ENCODE data around the gene NUDT2.
"Not testable (repeated sequence)": the region's sequence is repeated elsewhere in the genome, so short reads cannot be mapped to it uniquely, and the experiment has no call there.

Gene NUDT2

DNA sequence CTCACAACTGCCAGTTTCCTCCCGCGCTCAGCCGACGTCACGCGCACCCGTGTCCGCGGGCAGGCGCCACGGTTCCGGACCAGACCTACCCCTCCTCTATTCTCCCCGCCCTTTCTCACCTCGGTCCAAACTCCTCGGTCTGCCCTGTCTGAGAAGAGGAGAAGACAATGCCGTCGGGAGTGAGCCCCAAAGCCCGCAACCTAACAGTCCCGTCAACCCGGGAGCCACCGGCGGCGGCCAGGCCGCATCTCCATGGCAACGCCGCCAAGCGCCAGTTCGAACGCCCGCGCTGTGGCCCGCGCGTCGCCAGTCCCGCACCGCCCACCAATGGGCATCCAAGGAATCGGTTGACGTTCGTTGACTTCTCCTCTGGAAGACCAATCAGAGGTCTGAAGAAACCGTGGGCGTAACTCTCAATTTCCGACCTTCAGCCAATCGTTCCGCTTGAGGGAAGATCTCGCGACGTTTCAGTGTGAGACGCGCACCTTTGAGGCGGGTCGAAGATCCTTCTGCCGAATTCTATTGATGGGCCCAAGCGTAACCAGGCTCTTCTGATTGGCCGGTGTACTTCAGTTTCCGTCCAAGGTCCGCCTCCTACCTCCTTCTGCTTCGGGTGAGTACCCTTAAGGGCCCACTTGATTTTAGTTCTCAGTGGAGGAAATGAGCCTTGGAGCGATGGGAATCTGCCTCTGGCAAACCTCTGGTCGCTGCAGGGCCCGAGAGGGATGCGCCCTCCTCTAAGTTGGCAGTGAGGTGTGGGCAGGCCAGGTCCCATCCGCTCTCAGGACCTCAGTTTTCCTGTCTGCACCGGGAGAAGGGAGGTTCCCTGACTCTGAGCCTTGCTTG lies at the start of gene NUDT2, which contains the start of gene KIF24:
NUDT2 (plus strand) TSS at position 583 of the 846 bp plus-strand sequence. CDS start 9,471 bp downstream, outside the sequence.
KIF24 (minus strand) TSS at position 282 of the 846 bp plus-strand sequence. CDS start 17,922 bp downstream, outside the sequence.
- peak within 1 kb of the TSS; percentile 91 to 98 (median 94) for H3K9ac ChIP-seq
- H3K27me3 ChIP-seq, result no peaks in the 10 kb centered on the region
- H3K4me1 ChIP-seq, result peaks cover 34 to 57% (median 45%) of the 10 kb centered on the region in 10 experiments
- H3K27ac ChIP-seq, result peak within 1 kb of the TSS; percentile 83 to 96 (median 91)
- peaks cover 0 to 6% (median 0%) of the 10 kb centered on the region in 11 experiments; a peak in 1 of 22 replicates for H3K36me3 ChIP-seq
- H3K4me3 ChIP-seq, result peak within 1 kb of the TSS; percentile 78 to 95 (median 84)
- no peak for TF ChIP-seq Cebpa-rat (IDR thresholded peaks at IDR 0.05)
- H3K4me2 ChIP-seq, result peak within 1 kb of the TSS; percentile 86 to 95 (median 89)
- H3K9me3 ChIP-seq (replicated peaks in 1 of 11), result no peaks in the 10 kb centered on the region
- peaks cover 0 to 7% (median 0%) of the 10 kb centered on the region in 11 experiments; a peak in 2 of 22 replicates for H4K20me1 ChIP-seq

DNA sequence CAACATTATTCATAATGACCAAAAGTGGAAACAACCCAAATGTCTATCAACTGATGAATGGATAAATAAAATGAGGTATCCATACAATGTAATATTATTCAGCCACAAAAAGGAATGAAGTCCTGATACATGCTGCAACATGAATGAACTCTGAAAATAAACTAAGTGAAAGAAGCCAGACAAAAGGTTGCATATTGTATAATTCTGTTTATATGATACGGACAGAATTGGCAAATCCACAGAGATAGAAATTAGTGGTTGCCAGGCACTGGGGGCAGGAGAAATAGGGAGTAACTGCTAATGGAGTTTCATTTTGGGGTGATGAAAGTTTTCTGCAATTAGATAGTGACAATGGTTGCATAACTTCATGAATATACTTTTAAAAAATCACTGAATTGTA lies 47.3 kb upstream of the NUDT2 start:
- no peaks in the 10 kb centered on the region for H3K27me3 ChIP-seq
- no peaks in the 10 kb centered on the region for H4K20me1 ChIP-seq
- H3K9me3 ChIP-seq (replicated peaks in 1 of 11), result no peaks in the 10 kb centered on the region
- peaks cover 0 to 80% (median 55%) of the 10 kb centered on the region in 11 experiments; a peak in 18 of 22 replicates for H3K36me3 ChIP-seq
- no peak overlapping the region for H3K4me2 ChIP-seq
- no peak for TF ChIP-seq Cebpa-rat (IDR thresholded peaks at IDR 0.05)
- no peak overlapping the region for H3K27ac ChIP-seq
- no peak overlapping the region for H3K9ac ChIP-seq
- H3K4me1 ChIP-seq, result peaks cover 10 to 20% (median 18%) of the 10 kb centered on the region in 10 experiments; a peak in 19 of 20 replicates
- no peak overlapping the region for H3K4me3 ChIP-seq

DNA sequence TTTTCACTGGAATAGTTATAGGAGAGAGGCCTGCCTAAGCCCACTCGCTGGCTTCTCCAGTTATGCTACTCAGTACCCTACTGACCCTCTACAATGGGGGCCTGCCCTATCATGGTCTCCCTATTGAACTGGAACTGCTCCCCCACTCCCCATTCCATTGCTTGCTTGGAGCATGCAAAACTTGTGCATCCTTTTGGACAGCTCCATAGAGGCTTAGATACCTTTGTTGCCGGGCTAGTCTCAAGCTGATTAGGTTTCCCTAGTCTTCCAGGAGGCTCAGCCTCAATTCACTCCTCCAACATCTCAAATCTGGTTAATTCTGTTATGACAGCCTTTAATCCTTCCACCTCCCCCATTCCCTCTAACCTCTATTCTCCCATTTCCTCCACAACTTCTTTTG lies 40.2 kb upstream of the NUDT2 start:
- H3K9me3 ChIP-seq (replicated peaks in 1 of 11), result no peaks in the 10 kb centered on the region
- peak overlapping the region in 1 of 11 experiments; percentile 35; a peak in 1 of 22 replicates for H3K4me2 ChIP-seq
- H4K20me1 ChIP-seq, result no peaks in the 10 kb centered on the region
- H3K27me3 ChIP-seq, result no peaks in the 10 kb centered on the region
- no peak overlapping the region for H3K4me3 ChIP-seq
- H3K9ac ChIP-seq, result no peak overlapping the region
- no peak overlapping the region for H3K27ac ChIP-seq
- H3K36me3 ChIP-seq, result peaks cover 0 to 77% (median 42%) of the 10 kb centered on the region in 11 experiments; a peak in 19 of 22 replicates
- H3K4me1 ChIP-seq, result peaks cover 4 to 26% (median 10%) of the 10 kb centered on the region in 10 experiments; a peak in 17 of 20 replicates
- no peak for TF ChIP-seq Cebpa-rat (IDR thresholded peaks at IDR 0.05)

DNA sequence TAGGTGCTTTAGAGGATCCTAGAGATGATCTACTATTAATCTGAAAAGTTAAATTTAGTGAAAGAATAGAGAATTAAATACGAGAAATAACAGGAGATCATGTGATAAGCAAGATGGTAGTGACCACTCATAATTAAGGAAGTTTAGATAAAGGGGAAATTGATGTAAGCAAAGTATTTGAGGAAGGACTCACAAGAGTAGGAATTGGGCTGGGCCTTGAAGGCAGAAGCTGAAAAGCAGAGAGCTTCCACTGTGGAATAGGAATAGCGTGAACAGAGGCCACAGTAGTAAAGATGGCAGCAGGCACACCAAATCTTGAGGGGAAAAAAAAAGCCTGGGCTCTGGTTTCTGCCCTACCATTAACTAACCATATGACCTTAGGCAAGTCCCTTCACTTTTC lies 38.3 kb upstream of the NUDT2 start:
- H3K9ac ChIP-seq, result no peak overlapping the region
- no peaks in the 10 kb centered on the region for H4K20me1 ChIP-seq
- H3K36me3 ChIP-seq, result peaks cover 0 to 72% (median 29%) of the 10 kb centered on the region in 11 experiments; a peak in 17 of 22 replicates
- H3K27me3 ChIP-seq, result no peaks in the 10 kb centered on the region
- TF ChIP-seq Cebpa-rat (IDR thresholded peaks at IDR 0.05), result no peak
- H3K4me1 ChIP-seq, result peaks cover 4 to 26% (median 10%) of the 10 kb centered on the region in 10 experiments; a peak in 17 of 20 replicates
- no peaks in the 10 kb centered on the region for H3K9me3 ChIP-seq (replicated peaks in 1 of 11)
- H3K27ac ChIP-seq, result peak overlapping the region in 3 of 11 experiments; percentile 27 to 57 (median 39); a peak in 5 of 22 replicates
- H3K4me3 ChIP-seq, result no peak overlapping the region
- peak overlapping the region in 4 of 11 experiments; percentile 7 to 45 (median 30); a peak in 5 of 22 replicates for H3K4me2 ChIP-seq

DNA sequence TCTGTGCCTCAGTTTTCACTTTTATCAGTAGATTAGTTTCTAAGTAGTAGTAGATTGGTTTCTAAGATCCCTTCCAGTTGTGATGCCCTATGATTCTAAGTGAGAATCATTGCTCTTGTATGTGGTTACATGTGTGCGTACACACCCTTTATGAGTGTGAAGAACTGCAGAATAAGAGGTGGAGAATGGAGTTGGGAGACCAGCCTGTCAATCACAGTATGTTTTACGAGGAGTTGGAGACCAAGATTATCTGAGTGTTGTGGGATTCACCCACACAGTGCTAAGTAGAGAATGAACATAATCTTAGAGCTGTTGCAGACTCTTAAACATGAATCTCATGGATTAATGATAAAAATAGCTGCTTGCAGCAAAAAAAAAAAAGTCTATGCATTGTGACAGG lies 37.9 kb upstream of the NUDT2 start:
- H3K36me3 ChIP-seq, result peaks cover 0 to 68% (median 26%) of the 10 kb centered on the region in 11 experiments; a peak in 17 of 22 replicates
- TF ChIP-seq Cebpa-rat (IDR thresholded peaks at IDR 0.05), result no peak
- peaks cover 4 to 26% (median 10%) of the 10 kb centered on the region in 10 experiments; a peak in 17 of 20 replicates for H3K4me1 ChIP-seq
- peak overlapping the region in 4 of 11 experiments; percentile 7 to 45 (median 30); a peak in 5 of 22 replicates for H3K4me2 ChIP-seq
- H3K27ac ChIP-seq, result peak overlapping the region in 3 of 11 experiments; percentile 27 to 57 (median 39); a peak in 5 of 22 replicates
- no peaks in the 10 kb centered on the region for H3K9me3 ChIP-seq (replicated peaks in 1 of 11)
- no peaks in the 10 kb centered on the region for H4K20me1 ChIP-seq
- no peak overlapping the region for H3K4me3 ChIP-seq
- no peak overlapping the region for H3K9ac ChIP-seq
- no peaks in the 10 kb centered on the region for H3K27me3 ChIP-seq

DNA sequence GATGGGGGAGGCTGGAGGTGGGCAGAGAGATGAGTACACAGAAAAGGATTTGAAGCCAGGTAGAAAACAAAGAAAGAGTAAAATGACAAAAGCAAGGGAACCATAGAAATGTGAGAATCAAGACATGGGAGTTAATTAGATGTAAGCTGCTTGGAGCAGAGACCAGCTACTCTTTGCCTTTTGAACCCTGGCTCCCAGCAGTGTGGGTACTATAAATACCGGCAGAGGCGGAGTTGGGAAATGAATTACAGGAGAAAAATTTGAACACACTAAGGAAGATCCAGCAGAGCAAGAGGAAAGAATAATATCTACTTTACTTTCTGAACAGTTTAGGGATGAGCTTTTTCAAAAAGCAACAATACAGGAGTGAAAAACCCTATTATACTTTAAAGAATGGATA lies 36.8 kb upstream of the NUDT2 start:
- Histone ChIP-seq H3K36me3 (peaks cover 0 to 59% (median 17%) of the 10 kb centered on the region in 11 experiments; a peak in 12 of 22 replicates), H3K27ac (no peak overlapping the region), H3K4me3 (no peak overlapping the region), H4K20me1 (no peaks in the 10 kb centered on the region), H3K9ac (no peak overlapping the region), H3K9me3 (replicated peaks in 1 of 11) (no peaks in the 10 kb centered on the region), H3K27me3 (no peaks in the 10 kb centered on the region), H3K4me2 (no peak overlapping the region), H3K4me1 (peaks cover 4 to 26% (median 10%) of the 10 kb centered on the region in 10 experiments; a peak in 17 of 20 replicates)
- no peak for TF ChIP-seq Cebpa-rat (IDR thresholded peaks at IDR 0.05)

DNA sequence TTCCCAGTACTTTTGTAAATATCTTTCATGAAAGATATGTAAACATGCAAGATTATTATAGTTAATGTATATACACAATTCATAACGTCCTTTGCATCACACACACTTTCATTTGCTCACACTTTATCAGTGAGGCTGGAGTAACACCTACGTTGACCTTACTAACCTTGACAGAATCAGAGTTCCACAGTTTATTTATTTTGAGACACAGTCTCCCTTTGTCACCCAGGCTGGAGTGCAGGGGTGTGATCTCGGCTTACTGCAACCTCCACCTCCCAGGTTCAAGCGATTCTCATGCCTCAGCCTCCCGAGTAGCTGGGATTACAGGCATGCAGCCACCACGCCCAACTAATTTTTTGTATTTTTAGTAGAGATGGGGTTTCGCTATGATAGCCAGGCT lies 28.3 kb upstream of the NUDT2 start:
- H3K4me2 ChIP-seq; H3K27ac ChIP-seq; H3K9me3 ChIP-seq (replicated peaks in 1 of 11); H3K27me3 ChIP-seq; H4K20me1 ChIP-seq; H3K4me3 ChIP-seq; H3K9ac ChIP-seq; H3K4me1 ChIP-seq: not testable (repeated sequence)
- H3K36me3 ChIP-seq, result peaks cover 0 to 21% (median 10%) of the 10 kb centered on the region in 11 experiments; a peak in 9 of 22 replicates

DNA sequence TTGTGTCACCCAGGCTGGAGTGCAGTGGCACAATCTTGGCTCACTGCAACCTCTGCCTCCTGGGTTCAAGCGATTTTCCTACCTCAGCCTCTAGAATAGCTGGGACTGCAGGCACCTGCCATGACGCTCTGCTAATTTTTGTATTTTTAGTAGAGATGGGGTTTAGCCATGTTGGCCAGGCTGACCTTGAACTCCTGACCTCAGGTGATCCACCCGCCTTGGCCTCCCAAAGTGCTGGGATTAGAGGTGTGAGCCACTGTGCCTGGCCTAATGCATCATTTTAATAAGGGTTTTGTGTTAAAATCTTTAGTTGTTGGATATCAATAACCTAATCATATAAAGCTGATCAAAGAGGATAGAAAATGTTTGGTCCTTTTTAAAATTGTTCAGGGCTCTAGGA lies 21.1 kb upstream of the NUDT2 start:
- not testable (repeated sequence) for H3K27ac ChIP-seq; H3K4me3 ChIP-seq; H3K27me3 ChIP-seq; H3K9ac ChIP-seq; H3K4me1 ChIP-seq; H3K9me3 ChIP-seq (replicated peaks in 1 of 11); H4K20me1 ChIP-seq; H3K4me2 ChIP-seq
- H3K36me3 ChIP-seq, result peaks cover 0 to 39% (median 17%) of the 10 kb centered on the region in 11 experiments; a peak in 13 of 22 replicates

DNA sequence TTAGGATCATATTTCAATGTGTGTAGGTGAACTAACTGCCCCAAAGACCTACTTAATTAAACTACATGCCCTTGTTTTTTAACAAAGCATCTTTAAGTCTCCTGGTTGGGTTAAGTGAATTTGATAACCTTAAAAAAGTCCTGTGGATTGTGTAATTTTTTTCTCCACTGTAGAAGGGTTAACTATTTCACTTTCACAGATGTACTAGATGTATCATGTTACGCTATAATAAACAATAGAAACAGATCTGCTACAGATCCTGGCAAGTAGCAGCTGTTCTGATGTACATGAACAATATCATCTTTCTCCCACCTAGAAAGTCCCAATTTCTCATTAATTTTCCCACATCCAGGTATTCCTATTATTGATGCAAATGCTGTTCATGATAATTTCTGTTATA lies 19.2 kb upstream of the NUDT2 start:
- H3K27me3 ChIP-seq, result no peaks in the 10 kb centered on the region
- no peak for TF ChIP-seq Cebpa-rat (IDR thresholded peaks at IDR 0.05)
- H3K36me3 ChIP-seq, result peaks cover 0 to 36% (median 13%) of the 10 kb centered on the region in 11 experiments; a peak in 12 of 22 replicates
- H3K9ac ChIP-seq, result no peak overlapping the region
- H3K4me2 ChIP-seq, result no peak overlapping the region
- no peak overlapping the region for H3K4me3 ChIP-seq
- no peaks in the 10 kb centered on the region for H3K4me1 ChIP-seq
- peaks cover 0 to 5% (median 0%) of the 10 kb centered on the region in 11 experiments; a peak in 1 of 22 replicates for H3K9me3 ChIP-seq (replicated peaks in 1 of 11)
- H4K20me1 ChIP-seq, result no peaks in the 10 kb centered on the region
- no peak overlapping the region for H3K27ac ChIP-seq
